SK-N-MC (cell line): Measurements from ENCODE around the gene PRICKLE4.

Experiments used
- EZH2 ChIP-seq: fragments of 200-600 bp; sonication (generic); IDR thresholded peaks from one replicate; pipeline ENCODE4 v1.6.1; 2017; ENCODE audit warnings: antibody characterized with exemption
- FOXP2 ChIP-seq: optimal IDR thresholded peaks from 2 replicates; pipeline ENCODE3; 2011; ENCODE audit warnings: mild to moderate bottlenecking, moderate library complexity; ENCODE audit not compliant: insufficient read depth; ENCODE audit errors: extremely low read length, control extremely low read depth
- POLR2AphosphoS5 ChIP-seq: IDR thresholded peaks from 2 replicates; pipeline ENCODE4 v1.6.1; 2012; ENCODE audit warnings: mild to moderate bottlenecking, low read depth, low read length, borderline replicate concordance

- TF ChIP-seq EZH2 (no peak), POLR2AphosphoS5 (no peak), FOXP2 (no peak)
Measured at GRCh38 chr6:41733360-41733706, 47.2 kb upstream of the PRICKLE4 start.
